GM12864 (cell line): ENCODE data around the gene GIMD1.
A peak's percentile ranks its signal among the peaks of the same experiment; 100 is the strongest.

Experiments used
- DNase-seq: peaks from one replicate; pipeline ENCODE4 v3.0.0-alpha.2; 2011; ENCODE audit warnings: low read depth
- H3K4me3 ChIP-seq: 2 replicates; pipeline ENCODE4 v1.5.1; 2011; ENCODE audit warnings: mild to moderate bottlenecking, low read depth, low read length, control low read depth
- TF ChIP-seq, protein P1 (sequence below): IDR thresholded peaks from 2 replicates; pipeline ENCODE4 v1.5.1; 2011; ENCODE audit warnings: low read depth, mild to moderate bottlenecking, moderate library complexity, low read length, control low read depth, inconsistent platforms; ENCODE audit errors: missing control alignments

Gene GIMD1

DNA sequence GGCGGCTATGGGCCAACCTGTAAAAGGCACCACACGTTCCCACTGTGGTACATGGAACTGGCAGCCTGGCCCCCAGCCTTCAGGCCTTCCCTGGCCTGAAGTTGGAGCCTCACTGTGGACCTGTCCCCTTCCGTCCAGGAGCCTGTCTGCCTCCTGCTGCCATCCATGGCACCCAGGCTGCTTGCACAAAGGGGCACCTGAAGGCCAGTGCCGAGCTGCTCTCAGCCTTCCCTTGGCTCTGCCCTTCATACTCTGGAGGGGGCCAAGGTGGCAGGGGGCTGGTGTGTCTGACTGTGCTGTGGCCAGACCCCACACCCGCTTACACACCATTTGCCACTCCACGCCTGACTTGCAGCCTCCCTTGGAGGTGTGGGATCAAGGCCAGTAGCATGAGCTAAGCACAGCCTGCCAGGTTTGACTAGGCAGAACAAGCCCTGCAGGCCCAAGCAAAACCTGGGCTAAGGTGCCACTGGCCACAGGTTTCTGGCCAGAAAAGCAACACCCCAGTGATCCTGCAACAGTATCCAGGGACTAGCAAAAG is 17.3 kb upstream of the GIMD1 start:
- no peak for DNase-seq
- no peak overlapping the region for H3K4me3 ChIP-seq
- TF ChIP-seq, protein P1, sequence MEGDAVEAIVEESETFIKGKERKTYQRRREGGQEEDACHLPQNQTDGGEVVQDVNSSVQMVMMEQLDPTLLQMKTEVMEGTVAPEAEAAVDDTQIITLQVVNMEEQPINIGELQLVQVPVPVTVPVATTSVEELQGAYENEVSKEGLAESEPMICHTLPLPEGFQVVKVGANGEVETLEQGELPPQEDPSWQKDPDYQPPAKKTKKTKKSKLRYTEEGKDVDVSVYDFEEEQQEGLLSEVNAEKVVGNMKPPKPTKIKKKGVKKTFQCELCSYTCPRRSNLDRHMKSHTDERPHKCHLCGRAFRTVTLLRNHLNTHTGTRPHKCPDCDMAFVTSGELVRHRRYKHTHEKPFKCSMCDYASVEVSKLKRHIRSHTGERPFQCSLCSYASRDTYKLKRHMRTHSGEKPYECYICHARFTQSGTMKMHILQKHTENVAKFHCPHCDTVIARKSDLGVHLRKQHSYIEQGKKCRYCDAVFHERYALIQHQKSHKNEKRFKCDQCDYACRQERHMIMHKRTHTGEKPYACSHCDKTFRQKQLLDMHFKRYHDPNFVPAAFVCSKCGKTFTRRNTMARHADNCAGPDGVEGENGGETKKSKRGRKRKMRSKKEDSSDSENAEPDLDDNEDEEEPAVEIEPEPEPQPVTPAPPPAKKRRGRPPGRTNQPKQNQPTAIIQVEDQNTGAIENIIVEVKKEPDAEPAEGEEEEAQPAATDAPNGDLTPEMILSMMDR = no peak

DNA sequence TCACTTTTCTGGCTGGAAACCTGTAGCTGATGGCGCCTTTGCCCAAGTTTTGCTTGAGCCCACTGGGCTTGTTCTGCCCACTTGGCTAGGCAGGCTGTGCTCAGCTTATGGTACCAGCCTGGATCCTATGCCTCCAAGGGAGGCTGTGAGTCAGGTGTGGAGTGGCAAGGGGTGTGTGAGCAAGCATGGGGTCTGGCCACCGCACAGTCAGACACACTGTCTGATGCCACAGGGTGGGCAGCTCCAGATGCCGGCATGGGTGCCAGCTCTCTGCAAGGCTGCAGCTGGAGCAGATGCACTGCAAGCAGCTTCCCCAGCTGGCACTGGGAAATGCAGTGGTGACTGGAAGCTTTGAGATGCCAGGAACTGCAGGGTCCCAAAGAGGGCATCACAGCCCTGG is 16.3 kb upstream of the GIMD1 start:
- DNase-seq = no peak
- TF ChIP-seq, protein P1 = no peak
- no peak overlapping the region for H3K4me3 ChIP-seq

DNA sequence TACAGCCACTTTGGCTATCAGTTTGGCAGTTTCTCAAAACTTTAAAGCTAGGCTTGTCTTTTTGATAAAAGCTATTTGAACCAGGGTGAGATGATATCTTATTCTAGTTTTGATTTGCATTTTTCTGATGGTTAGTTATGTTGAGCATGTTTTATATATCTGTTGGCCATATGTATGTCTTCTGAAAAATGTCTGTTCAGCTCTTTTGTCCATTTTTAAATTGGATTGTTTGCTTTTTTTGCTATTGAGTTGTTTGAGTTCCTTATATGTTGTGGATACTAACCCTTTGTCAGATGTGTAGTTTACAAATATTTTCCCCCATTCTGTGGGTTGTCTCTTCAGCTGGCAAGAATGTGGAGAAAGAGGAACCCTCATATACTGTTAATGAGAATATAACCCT is 11.6 kb upstream of the GIMD1 start:
- DNase-seq = no peak

DNA sequence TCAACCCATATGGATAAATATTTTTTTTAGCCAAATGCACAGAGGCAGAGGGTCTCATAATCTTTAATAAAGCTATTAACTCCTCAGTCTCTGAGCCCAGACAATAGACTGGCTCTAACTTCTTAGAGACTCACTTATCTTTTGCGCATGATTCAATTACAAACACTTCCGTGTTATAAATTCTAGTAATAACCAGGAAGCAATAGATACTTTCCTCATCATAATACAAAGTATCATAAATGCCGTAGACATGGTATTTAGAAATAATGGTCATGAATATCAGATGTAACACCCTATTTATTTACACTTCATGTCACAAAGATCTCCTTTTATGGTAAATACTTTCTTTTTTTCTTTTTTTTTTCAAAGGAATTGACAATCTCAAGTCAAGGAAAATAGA is 4.4 kb upstream of the GIMD1 start:
- no peak overlapping the region for H3K4me3 ChIP-seq
- TF ChIP-seq, protein P1 = no peak
- no peak for DNase-seq

More for the DNA sequence above, 11.6 kb upstream of the GIMD1 start:
- H3K4me3 ChIP-seq = no peak overlapping the region
- TF ChIP-seq, protein P1 = no peak

DNA sequence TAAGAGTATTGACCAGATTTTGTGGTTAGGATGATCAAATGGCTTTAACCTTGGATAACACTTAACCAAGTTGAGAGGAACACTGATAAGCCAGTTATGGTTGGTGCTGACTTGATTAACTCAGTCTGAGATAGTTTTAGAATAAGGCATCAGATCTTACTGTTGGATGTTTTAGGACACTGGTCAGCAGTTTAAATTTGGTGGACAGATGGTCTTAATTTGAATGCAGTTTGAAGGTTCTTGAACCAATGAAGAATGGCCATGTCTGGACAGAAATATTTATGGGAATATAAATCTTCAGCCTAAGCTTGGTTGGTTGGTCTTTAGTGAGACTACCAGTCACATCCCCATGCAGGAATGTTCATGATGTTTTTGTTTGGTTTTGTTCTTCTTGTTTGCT is 2.6 kb upstream of the GIMD1 start:
- TF ChIP-seq, protein P1 = no peak
- H3K4me3 ChIP-seq = no peak overlapping the region
- no peak for DNase-seq

DNA sequence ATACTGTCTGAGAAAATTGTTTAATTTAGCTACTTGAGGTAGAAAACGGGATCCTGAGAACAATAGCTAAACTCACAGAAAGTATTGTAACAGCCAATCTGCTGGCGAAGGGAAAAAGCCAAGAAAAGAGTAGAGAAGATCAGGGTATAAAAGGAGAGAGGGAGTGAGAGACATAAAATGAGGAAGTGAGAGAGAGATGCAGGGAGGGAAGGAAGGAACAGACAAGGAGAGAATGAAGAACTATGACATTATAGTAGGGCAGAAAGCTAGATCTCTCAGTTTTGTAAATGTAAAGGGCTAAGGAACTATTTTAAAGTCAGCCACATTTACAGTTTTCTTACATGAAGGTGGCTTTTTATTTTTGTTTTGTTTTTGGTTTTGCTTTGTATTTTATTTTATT is 1.6 kb upstream of the GIMD1 start:
- TF ChIP-seq, protein P1 = no peak
- H3K4me3 ChIP-seq = no peak overlapping the region
- no peak for DNase-seq

DNA sequence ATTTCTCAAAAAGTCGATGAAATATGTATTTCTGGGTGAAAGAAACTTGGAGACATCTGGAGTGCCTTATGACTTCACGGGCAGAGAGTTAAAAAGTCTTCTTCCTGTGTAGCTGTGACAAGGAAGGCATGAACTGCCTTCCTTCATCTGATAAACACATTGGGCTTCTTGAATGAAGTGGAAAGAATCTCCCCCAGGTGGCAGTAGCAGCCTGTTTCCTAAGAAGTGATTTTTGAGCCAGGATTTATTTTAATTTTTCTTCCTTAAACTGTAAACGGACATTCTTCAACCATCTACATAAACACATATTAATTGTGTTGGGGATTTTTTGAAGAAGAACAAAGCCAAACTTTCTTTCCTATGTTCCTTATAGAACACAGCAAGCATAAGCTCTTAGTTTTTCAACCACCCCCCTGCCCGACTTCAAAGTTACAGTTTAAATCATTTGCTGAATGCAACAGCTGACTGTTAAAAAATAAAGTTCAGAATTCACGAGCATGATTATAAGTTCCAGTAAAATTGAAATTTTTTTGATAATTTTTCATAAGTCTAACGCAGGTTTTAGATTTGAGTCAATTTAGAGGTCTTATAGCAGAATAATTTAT is 980 bp upstream of the GIMD1 start:
- peak; percentile 35 for DNase-seq
- H3K4me3 ChIP-seq = no peak overlapping the region

More for the DNA sequence above, 980 bp upstream of the GIMD1 start:
- TF ChIP-seq, protein P1 = peak; percentile 55
